HG02610 (cell line): Measurements from ENCODE around the gene SWI5.

ENCODE experiments used
- ATAC-seq: cut with Tn5 transposase; IDR thresholded peaks from one replicate; pipeline ENCODE4 v1.9.1; 2021; ENCODE audit warnings: mild to moderate bottlenecking, moderate library complexity; ENCODE audit not compliant: unreplicated experiment

SWI5 gene

GRCh38 chr9:128251732-128252100 is 24.4 kb upstream of the SWI5 start:
- no peak for ATAC-seq

- ATAC-seq, result no peak
Measured at GRCh38 chr9:128252317-128253139, 23.5 kb upstream of the SWI5 start.

GRCh38 chr9:128253140-128253990 is 22.7 kb upstream of the SWI5 start:
- ATAC-seq, result no peak

GRCh38 chr9:128253991-128254346 is 22.1 kb upstream of the SWI5 start:
- no peak for ATAC-seq

- ATAC-seq, result no peak
Measured at GRCh38 chr9:128254362-128254761, 21.7 kb upstream of the SWI5 start.

- ATAC-seq, result no peak
Measured at GRCh38 chr9:128254855-128255759, 21.0 kb upstream of the SWI5 start.

GRCh38 chr9:128257086-128257825 is 18.8 kb upstream of the SWI5 start:
- no peak for ATAC-seq

- ATAC-seq, result no peak
Measured at GRCh38 chr9:128257907-128258306, 18.2 kb upstream of the SWI5 start.

- no peak for ATAC-seq
Measured at GRCh38 chr9:128258326-128258725, 17.8 kb upstream of the SWI5 start.

GRCh38 chr9:128259156-128259555 is 16.9 kb upstream of the SWI5 start:
- no peak for ATAC-seq

GRCh38 chr9:128260340-128260739 is 15.7 kb upstream of the SWI5 start:
- ATAC-seq, result no peak

GRCh38 chr9:128262687-128263086 is 13.4 kb upstream of the SWI5 start:
- ATAC-seq, result no peak

GRCh38 chr9:128265348-128265847 is 10.7 kb upstream of the SWI5 start:
- ATAC-seq, result no peak

GRCh38 chr9:128266868-128267590 is 9.0 kb upstream of the SWI5 start:
- ATAC-seq, result no peak

GRCh38 chr9:128271112-128271511 is 5.0 kb upstream of the SWI5 start:
- ATAC-seq, result no peak

GRCh38 chr9:128271512-128271911 is 4.6 kb upstream of the SWI5 start:
- ATAC-seq, result no peak

GRCh38 chr9:128274245-128274644 is 1.8 kb upstream of the SWI5 start:
- no peak for ATAC-seq

GRCh38 chr9:128275198-128276007 is 673 bp upstream of the SWI5 start, which contains the start of gene GOLGA2:
GOLGA2 (minus strand) TSS chr9:128276007; CDS start chr9:128275976, 31 bp downstream.
- ATAC-seq, result peak; percentile 48
